GM23338 (cell line): ENCODE results near the gene SUCLG2. TPM values are rescaled to one million over a fixed set of nuclear protein-coding genes. Genes with fewer than 3 reads are reported as not detected.

Experiments
- ATAC-seq: fragments of 200-7000 bp; cut with Tn5 transposase; 3 replicates; pipeline ENCODE4 v1.9.1; 2020
- DNase-seq: peaks from one replicate; pipeline ENCODE4 v3.0.0-alpha.2; 2015; ENCODE audit warnings: low spot score
- H2AFZ ChIP-seq: fragments of 200-600 bp; sonication (generic); 2 replicates; pipeline ENCODE4 v1.8.0; 2016; ENCODE audit warnings: antibody characterized with exemption, mild to moderate bottlenecking, moderate library complexity
- H3F3A ChIP-seq: fragments of 200-600 bp; sonication (generic); replicated peaks from 2 replicates; pipeline ENCODE4 v1.8.0; 2017; ENCODE audit warnings: antibody characterized with exemption, mixed run types, low read depth
- H3K27ac ChIP-seq: fragments of 200-600 bp; sonication (generic); 2 replicates; pipeline ENCODE4 v1.6.1; 2016; ENCODE audit warnings: low read depth
- H3K27me3 ChIP-seq: fragments of 200-600 bp; sonication (generic); 2 replicates; pipeline ENCODE4 v1.8.0; 2016; ENCODE audit warnings: mild to moderate bottlenecking, mixed run types, moderate library complexity; ENCODE audit not compliant: insufficient read depth
- H3K36me3 ChIP-seq: fragments of 200-600 bp; sonication (generic); 2 replicates; pipeline ENCODE4 v1.8.0; 2016; ENCODE audit warnings: mild to moderate bottlenecking; ENCODE audit not compliant: insufficient read depth
- H3K4me1 ChIP-seq: fragments of 200-600 bp; sonication (generic); 2 replicates; pipeline ENCODE4 v1.8.0; 2016; ENCODE audit warnings: mild to moderate bottlenecking, moderate library complexity; ENCODE audit not compliant: insufficient read depth
- H3K4me2 ChIP-seq: fragments of 200-600 bp; sonication (generic); 2 replicates; pipeline ENCODE4 v1.7.1; 2017; ENCODE audit warnings: mixed run types
- H3K4me3 ChIP-seq: fragments of 200-600 bp; sonication (generic); 2 replicates; pipeline ENCODE4 v1.6.1; 2016; ENCODE audit warnings: mixed run types
- H3K79me2 ChIP-seq: fragments of 200-600 bp; sonication (generic); replicated peaks from 2 replicates; pipeline ENCODE4 v1.8.0; 2017; ENCODE audit warnings: mild to moderate bottlenecking; ENCODE audit not compliant: insufficient read depth
- H3K9me2 ChIP-seq: fragments of 200-600 bp; sonication (generic); 2 replicates; pipeline ENCODE4 v1.8.0; 2017; ENCODE audit not compliant: insufficient read depth
- H4K20me1 ChIP-seq: fragments of 200-600 bp; sonication (generic); replicated peaks from 2 replicates; pipeline ENCODE4 v1.8.0; 2017; ENCODE audit warnings: mild to moderate bottlenecking; ENCODE audit not compliant: insufficient read depth
- H3K27ac Mint-ChIP-seq: 2 replicates; pipeline ENCODE4 v1.8.0; 2020; ENCODE audit warnings: inconsistent platforms, mild to moderate bottlenecking, moderate library complexity, mixed read lengths
- H3K27me3 Mint-ChIP-seq: 3 replicates; pipeline ENCODE4 v1.8.0; 2022; ENCODE audit warnings: low read depth, mild to moderate bottlenecking, moderate library complexity, mixed read lengths, inconsistent platforms; ENCODE audit not compliant: insufficient read depth, poor library complexity
- H3K36me3 Mint-ChIP-seq: 3 replicates; pipeline ENCODE4 v1.8.0; 2021; ENCODE audit warnings: low read depth, mild to moderate bottlenecking, inconsistent platforms, moderate library complexity, mixed read lengths
- H3K4me1 Mint-ChIP-seq: 3 replicates; pipeline ENCODE4 v1.8.0; 2020; ENCODE audit warnings: mild to moderate bottlenecking, inconsistent platforms, mixed read lengths
- H3K4me3 Mint-ChIP-seq: 3 replicates; pipeline ENCODE4 v1.8.0; 2021; ENCODE audit warnings: moderate library complexity, mild to moderate bottlenecking, inconsistent platforms, mixed read lengths
- H3K9me3 Mint-ChIP-seq: 3 replicates; pipeline ENCODE4 v1.8.0; 2020; ENCODE audit warnings: moderate library complexity, mild to moderate bottlenecking, inconsistent platforms, mixed read lengths
- CREB1 ChIP-seq: fragments of 250-450 bp; sonication (Bioruptor Pico); IDR thresholded peaks from 2 replicates; pipeline ENCODE4 v1.5.0; 2020; ENCODE audit warnings: low read depth, mild to moderate bottlenecking, moderate library complexity
- CTCF ChIP-seq, 2 experiments: fragments of 200-600 bp in 1 of 2; sonication (generic) in 1 of 2; conservative IDR thresholded peaks; 2 replicates each; pipeline versions ENCODE4 v1.5.1 to v1.6.1; 2016 to 2017; ENCODE audit warnings: antibody characterized with exemption in 2 of 2, low read depth in 2 of 2, mild to moderate bottlenecking in 2 of 2, moderate library complexity in 1 of 2
- ETS1 ChIP-seq: IDR thresholded peaks from 2 replicates; pipeline ENCODE4 v1.6.1; 2016; ENCODE audit warnings: antibody characterized with exemption
- EZH2 ChIP-seq: fragments of 200-600 bp; sonication (generic); IDR thresholded peaks from one replicate; pipeline ENCODE4 v1.8.0; 2017; ENCODE audit warnings: antibody characterized with exemption, mild to moderate bottlenecking, low read depth; ENCODE audit not compliant: unreplicated experiment
- EZH2phosphoT487 ChIP-seq: fragments of 200-600 bp; sonication (generic); IDR thresholded peaks from one replicate; pipeline ENCODE4 v1.8.1; 2018; ENCODE audit warnings: antibody characterized with exemption; ENCODE audit not compliant: unreplicated experiment
- JUNB ChIP-seq: IDR thresholded peaks from one replicate; pipeline ENCODE4 v1.6.1; 2016; ENCODE audit warnings: antibody characterized with exemption; ENCODE audit not compliant: unreplicated experiment
- NANOG ChIP-seq: IDR thresholded peaks from 2 replicates; pipeline ENCODE4 v1.6.1; 2016; ENCODE audit warnings: antibody characterized with exemption, borderline replicate concordance
- POLR2AphosphoS5 ChIP-seq: IDR thresholded peaks from 2 replicates; pipeline ENCODE4 v1.6.1; 2016; ENCODE audit warnings: antibody characterized with exemption, low read depth
- REST ChIP-seq: IDR thresholded peaks from one replicate; pipeline ENCODE4 v1.6.1; 2018; ENCODE audit warnings: antibody characterized with exemption; ENCODE audit not compliant: unreplicated experiment
- STAT1 ChIP-seq: IDR thresholded peaks from one replicate; pipeline ENCODE4 v1.6.1; 2016; ENCODE audit warnings: antibody characterized with exemption; ENCODE audit not compliant: unreplicated experiment
- ZNF114 ChIP-seq: fragments of 250-450 bp; sonication (Bioruptor Pico); IDR thresholded peaks from 2 replicates; pipeline ENCODE4 v1.5.0; 2020; ENCODE audit warnings: mild to moderate bottlenecking, moderate library complexity
- ZNF331 ChIP-seq: fragments of 250-450 bp; sonication (Bioruptor Pico); IDR thresholded peaks from 2 replicates; pipeline ENCODE4 v1.5.0; 2020; ENCODE audit warnings: low read depth, mild to moderate bottlenecking, moderate library complexity
- ZNF462 ChIP-seq: fragments of 250-450 bp; sonication (Bioruptor Pico); IDR thresholded peaks from 2 replicates; pipeline ENCODE4 v1.5.0; 2020; ENCODE audit warnings: mild to moderate bottlenecking, moderate library complexity
- polyA plus RNA-seq: library from polyadenylated mRNA; unstranded; fragments of >200 nt; fragmentation: Nextera tagmentation; extraction: Ambion mirVana; gene quantifications from 2 replicates; pipeline ENCODE4 v1.2.1, GENCODE V29; 2016
- total RNA-seq: library from RNA; depleted of rRNA; stranded (reverse); fragments of >200 nt; shearing (Covaris generic); gene quantifications from 2 replicates; pipeline ENCODE4 v1.2.3, GENCODE V29; 2014

SUCLG2 gene
- total and polyA plus RNA-seq, 2 experiments from 2014 or later: 29.3 to 39.0 TPM

GRCh38 chr3:67437789-67438188 is 216.6 kb downstream of the SUCLG2 start:
- H3K27me3 Mint-ChIP-seq: peaks cover under 1% of the 10 kb centered on the region
- Histone ChIP-seq H3K4me3 (no peak overlapping the region), H3K4me2 (no peak overlapping the region), H3F3A (no peaks in the 10 kb centered on the region), H3K4me1 (no peaks in the 10 kb centered on the region), H3K79me2 (no peaks in the 10 kb centered on the region), H4K20me1 (no peaks in the 10 kb centered on the region), H3K36me3 (no peaks in the 10 kb centered on the region), H3K27ac (no peak overlapping the region), H3K9me2 (no peaks in the 10 kb centered on the region), H3K27me3 (no peaks in the 10 kb centered on the region), H2AFZ (no peak overlapping the region)
- TF ChIP-seq ETS1 (no peak), EZH2phosphoT487 (no peak), CTCF (conservative IDR thresholded peaks at IDR 0.05; ENCODE audit: low read depth in 2 of 2) (no peak), EZH2 (no peak), ZNF331 (CRISPR knock-in tag) (no peak), STAT1 (no peak), REST (no peak), ZNF462 (no peak), NANOG (no peak), POLR2AphosphoS5 (no peak), JUNB (no peak), ZNF114 (CRISPR knock-in tag) (no peak), CREB1 (CRISPR knock-in tag) (no peak)
- H3K36me3 Mint-ChIP-seq: peaks cover 7% of the 10 kb centered on the region; the same call in 2 of the 3 replicates
- peaks cover 5% of the 10 kb centered on the region; the same call in 2 of the 3 replicates for H3K4me1 Mint-ChIP-seq
- peaks cover 4% of the 10 kb centered on the region; the same call in 1 of the 3 replicates for H3K9me3 Mint-ChIP-seq
- no peak for DNase-seq
- no peak overlapping the region for H3K4me3 Mint-ChIP-seq
- ATAC-seq: no peak
- no peak overlapping the region for H3K27ac Mint-ChIP-seq
